Cardiac muscle cell (in vitro differentiated cells and primary cell): ENCODE results near the gene DNAJC6. TPM values are rescaled to one million over a fixed set of nuclear protein-coding genes. Genes with fewer than 3 reads are reported as not detected.

Source experiments
- DNase-seq, 2 donors: peaks; one replicate each; pipeline versions ENCODE4 v3.0.0 to v3.0.0-alpha.2; 2010 to 2017; ENCODE audit warnings: low read depth in 1 of 2, low spot score in 1 of 2
- H3K27ac ChIP-seq: fragments of 200-600 bp; sonication (generic); 2 replicates; pipeline ENCODE4 v1.5.1; 2016
- H3K27me3 ChIP-seq: fragments of 200-600 bp; sonication (generic); 2 replicates; pipeline ENCODE4 v1.6.0; 2016; ENCODE audit warnings: control low read depth
- H3K36me3 ChIP-seq: fragments of 200-600 bp; sonication (generic); 2 replicates; pipeline ENCODE4 v1.5.1; 2016; ENCODE audit warnings: control low read depth
- H3K4me1 ChIP-seq: fragments of 200-600 bp; sonication (generic); 2 replicates; pipeline ENCODE4 v1.8.1; 2017; ENCODE audit warnings: low read depth, mild to moderate bottlenecking, mixed run types
- H3K4me3 ChIP-seq: fragments of 200-600 bp; sonication (generic); 2 replicates; pipeline ENCODE4 v1.5.1; 2016; ENCODE audit warnings: mild to moderate bottlenecking
- H3K9me3 ChIP-seq: fragments of 200-600 bp; sonication (generic); 2 replicates; pipeline ENCODE4 v1.5.1; 2017; ENCODE audit warnings: low read depth, mild to moderate bottlenecking, control low read depth
- polyA plus RNA-seq: library from polyadenylated mRNA; unstranded; fragments of >200 nt; fragmentation: Nextera tagmentation; extraction: Ambion mirVana; gene quantifications from 2 replicates; pipeline ENCODE4 v1.2.1, GENCODE V29; 2016
- total RNA-seq: library from RNA; depleted of rRNA; stranded (reverse); fragments of >200 nt; gene quantifications from 2 replicates; pipeline ENCODE4 v1.2.3, GENCODE V29; 2016
- TF ChIP-seq, protein P1 (sequence below): IDR thresholded peaks from 2 replicates; pipeline ENCODE4 v1.5.1; 2012; ENCODE audit warnings: low read depth, mild to moderate bottlenecking, low read length

The DNAJC6 gene
- total and polyA plus RNA-seq, 2 experiments from 2014 or later: 26.0 to 54.5 TPM

DNA sequence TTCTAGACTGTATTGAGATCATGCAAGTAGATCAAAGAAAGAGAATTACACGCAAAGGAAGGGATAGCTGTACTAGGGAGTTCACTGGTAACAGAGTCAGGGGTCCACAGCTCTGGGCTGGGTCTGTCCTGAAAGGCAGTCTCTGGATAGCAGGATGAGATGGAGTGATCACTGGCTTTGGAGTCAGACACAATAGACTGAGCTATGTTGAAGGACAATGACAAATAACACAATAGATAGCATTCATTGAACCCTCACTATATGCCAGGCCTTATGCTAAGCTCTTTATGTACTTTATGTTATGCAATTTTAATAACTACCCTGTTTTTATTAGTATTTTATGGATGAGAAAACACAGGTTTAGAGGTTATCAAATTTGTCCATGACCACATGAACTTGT lies 10.0 kb upstream of the DNAJC6 start:
- H3K27ac ChIP-seq: no peak overlapping the region
- TF ChIP-seq, protein P1, sequence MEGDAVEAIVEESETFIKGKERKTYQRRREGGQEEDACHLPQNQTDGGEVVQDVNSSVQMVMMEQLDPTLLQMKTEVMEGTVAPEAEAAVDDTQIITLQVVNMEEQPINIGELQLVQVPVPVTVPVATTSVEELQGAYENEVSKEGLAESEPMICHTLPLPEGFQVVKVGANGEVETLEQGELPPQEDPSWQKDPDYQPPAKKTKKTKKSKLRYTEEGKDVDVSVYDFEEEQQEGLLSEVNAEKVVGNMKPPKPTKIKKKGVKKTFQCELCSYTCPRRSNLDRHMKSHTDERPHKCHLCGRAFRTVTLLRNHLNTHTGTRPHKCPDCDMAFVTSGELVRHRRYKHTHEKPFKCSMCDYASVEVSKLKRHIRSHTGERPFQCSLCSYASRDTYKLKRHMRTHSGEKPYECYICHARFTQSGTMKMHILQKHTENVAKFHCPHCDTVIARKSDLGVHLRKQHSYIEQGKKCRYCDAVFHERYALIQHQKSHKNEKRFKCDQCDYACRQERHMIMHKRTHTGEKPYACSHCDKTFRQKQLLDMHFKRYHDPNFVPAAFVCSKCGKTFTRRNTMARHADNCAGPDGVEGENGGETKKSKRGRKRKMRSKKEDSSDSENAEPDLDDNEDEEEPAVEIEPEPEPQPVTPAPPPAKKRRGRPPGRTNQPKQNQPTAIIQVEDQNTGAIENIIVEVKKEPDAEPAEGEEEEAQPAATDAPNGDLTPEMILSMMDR: no peak
- no peak for DNase-seq
- no peaks in the 10 kb centered on the region for H3K36me3 ChIP-seq
- no peaks in the 10 kb centered on the region for H3K4me1 ChIP-seq
- H3K9me3 ChIP-seq: no peaks in the 10 kb centered on the region
- no peaks in the 10 kb centered on the region for H3K27me3 ChIP-seq
- no peak overlapping the region for H3K4me3 ChIP-seq

DNA sequence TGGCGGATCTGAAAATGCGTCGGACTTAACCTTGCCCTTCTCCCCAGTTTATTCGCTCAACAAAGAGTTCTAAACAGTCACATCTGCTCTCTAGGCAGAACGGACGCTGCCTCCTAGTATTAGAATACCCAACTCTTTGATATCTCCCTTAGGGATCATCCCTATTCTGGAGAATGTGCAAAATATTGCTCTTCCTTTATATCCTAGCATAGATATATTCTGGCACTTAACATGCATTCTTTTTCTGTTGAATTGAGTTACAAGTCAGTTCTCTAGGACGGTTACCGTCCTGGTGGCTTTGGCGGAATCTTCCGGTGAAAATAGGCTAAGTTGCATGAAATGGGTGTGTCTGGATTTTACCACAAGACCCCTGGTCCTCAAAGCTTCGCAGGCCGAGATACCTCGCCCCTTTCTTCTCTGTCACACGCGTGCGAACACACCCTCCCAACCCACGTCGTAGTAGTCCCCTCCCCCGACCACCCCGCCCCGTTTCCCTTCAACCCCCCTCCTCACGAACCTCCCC lies 501 bp upstream of the DNAJC6 start:
- Histone ChIP-seq H3K4me3 (peak overlapping the region; percentile 61), H3K4me1 (peaks cover 5% of the 10 kb centered on the region), H3K36me3 (no peaks in the 10 kb centered on the region), H3K27ac (peak overlapping the region; percentile 28), H3K9me3 (no peaks in the 10 kb centered on the region), H3K27me3 (no peaks in the 10 kb centered on the region)
- TF ChIP-seq, protein P1: no peak
- peak in 1 of 2 donors; percentile 6 for DNase-seq

DNA sequence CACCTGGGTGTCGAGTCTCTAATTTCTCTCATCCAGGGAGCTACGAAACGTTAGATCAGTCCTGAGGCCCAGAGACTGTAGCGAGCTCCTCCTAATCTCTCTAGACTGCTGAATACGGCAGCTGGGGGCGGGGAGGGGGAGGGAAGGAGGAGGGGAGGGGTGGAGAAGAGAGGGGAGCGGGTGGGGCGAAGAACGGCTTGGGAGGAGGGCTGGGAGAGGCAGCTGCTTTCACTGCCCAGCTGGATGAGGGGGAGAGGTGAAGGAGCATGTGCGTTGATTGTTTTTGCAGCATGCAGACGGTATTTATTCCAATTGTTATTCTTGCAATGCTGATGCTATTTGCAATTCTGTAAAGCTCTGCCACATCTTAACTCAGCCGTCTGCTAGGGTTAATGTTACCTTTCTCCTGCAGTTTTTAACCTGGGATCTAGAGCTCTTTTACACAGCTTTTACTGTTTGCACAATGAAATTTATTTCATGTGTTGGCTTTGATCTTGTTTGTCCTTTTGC lies 790 bp downstream of the DNAJC6 start:
- no peaks in the 10 kb centered on the region for H3K36me3 ChIP-seq
- H3K27me3 ChIP-seq: no peaks in the 10 kb centered on the region
- peaks cover 5% of the 10 kb centered on the region for H3K4me1 ChIP-seq
- H3K27ac ChIP-seq: peak overlapping the region; percentile 5
- DNase-seq: no peak
- H3K9me3 ChIP-seq: no peaks in the 10 kb centered on the region
- TF ChIP-seq, protein P1: no peak
- H3K4me3 ChIP-seq: peak overlapping the region; percentile 61

DNA sequence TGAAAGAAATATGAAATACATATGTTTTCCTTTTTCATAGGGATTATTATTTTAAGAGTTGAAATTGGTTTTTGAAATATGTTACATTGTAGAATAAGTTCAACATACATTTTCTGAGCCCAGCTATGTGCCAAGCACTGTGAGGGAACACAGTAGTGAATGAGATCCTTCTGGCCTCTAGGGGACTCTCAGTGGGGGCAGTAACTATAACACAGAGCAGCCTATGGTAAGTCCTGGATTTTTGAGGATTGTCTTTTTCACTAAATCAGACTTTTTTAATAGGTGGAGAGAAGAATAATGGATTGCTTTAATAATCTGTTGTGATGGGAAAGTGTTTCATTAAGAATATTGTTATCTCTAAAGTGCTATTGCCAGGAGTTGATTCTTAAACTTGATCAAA lies 2.4 kb downstream of the DNAJC6 start:
- TF ChIP-seq, protein P1: no peak

DNA sequence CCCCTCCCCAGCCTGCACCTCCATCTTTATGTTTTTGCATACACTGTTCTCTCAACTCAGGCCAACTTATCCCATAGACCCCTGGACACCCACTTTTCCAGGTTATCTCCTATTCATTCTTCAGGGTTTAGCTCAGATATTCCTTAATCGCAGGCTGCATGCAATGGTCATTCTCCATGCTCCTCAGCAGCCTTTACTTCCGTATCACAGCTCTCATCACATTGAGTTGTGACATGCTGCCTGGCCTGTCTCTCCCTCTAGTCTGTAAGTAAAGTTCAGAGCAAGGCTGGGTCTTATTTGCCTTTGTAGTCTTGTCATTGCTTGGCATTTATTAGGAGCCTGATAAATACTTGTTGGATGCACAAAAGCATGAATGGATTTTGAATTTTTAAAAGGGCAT lies 6.9 kb downstream of the DNAJC6 start:
- TF ChIP-seq, protein P1: no peak
- Histone ChIP-seq H3K9me3 (no peaks in the 10 kb centered on the region), H3K4me1 (peaks cover 9% of the 10 kb centered on the region), H3K27me3 (no peaks in the 10 kb centered on the region), H3K27ac (peak overlapping the region; percentile 26), H3K36me3 (no peaks in the 10 kb centered on the region), H3K4me3 (no peak overlapping the region)
- peak in 1 of 2 donors; percentile 51 for DNase-seq

More for the DNA sequence above, 2.4 kb downstream of the DNAJC6 start:
- Histone ChIP-seq H3K27ac (no peak overlapping the region), H3K4me1 (peaks cover 14% of the 10 kb centered on the region), H3K9me3 (no peaks in the 10 kb centered on the region), H3K36me3 (no peaks in the 10 kb centered on the region), H3K4me3 (no peak overlapping the region), H3K27me3 (no peaks in the 10 kb centered on the region)
- no peak for DNase-seq
